Caco-2 (cell line): Measurements from ENCODE around the gene ST3GAL2. TPM values are rescaled to one million over a fixed set of nuclear protein-coding genes. Genes with fewer than 3 reads are reported as not detected.
A peak's percentile ranks its signal among the peaks of the same experiment; 100 is the strongest.

Experiments used
- BruUV-seq: library from RNA; stranded (reverse); fragments of 400-500 nt; replicated peaks from 2 replicates; lab custom pipeline; 2021; lab: Mats Ljungman, UMichigan
- CTCF ChIA-PET: fragments of 300-600 bp; sonication (Branson Sonifier 250); formaldehyde crosslinking; loops from one replicate; lab custom pipeline; 2022; ENCODE audit warnings: antibody characterized with exemption; lab: Charles Lee
- POLR2A ChIA-PET: fragments of 300-600 bp; sonication (Branson Sonifier 250); formaldehyde crosslinking; loops from one replicate; lab custom pipeline; 2022; ENCODE audit warnings: antibody characterized with exemption; lab: Charles Lee
- DNase-seq, 2 experiments: peaks; one replicate each; pipeline versions ENCODE4 v3.0.0 to v3.0.0-alpha.2; 2020 to 2022
- H3K27me3 ChIP-seq: replicated peaks from 2 replicates; pipeline ENCODE4 v1.6.0; 2011; ENCODE audit warnings: low read length; ENCODE audit not compliant: control insufficient read depth, insufficient read depth
- H3K36me3 ChIP-seq: 2 replicates; pipeline ENCODE4 v1.5.1; 2011; ENCODE audit warnings: low read length; ENCODE audit not compliant: control insufficient read depth, insufficient read depth
- H3K4me1 ChIP-seq: fragments of 250-450 bp; sonication (Bioruptor Pico); 2 replicates; pipeline ENCODE4 v1.5.1; 2020; ENCODE audit warnings: mild to moderate bottlenecking
- H3K4me3 ChIP-seq: 2 replicates; pipeline ENCODE4 v1.5.1; 2011; ENCODE audit warnings: low read depth, mild to moderate bottlenecking, control low read depth, low read length
- H3K9me3 ChIP-seq: fragments of 250-450 bp; sonication (Bioruptor Pico); 2 replicates; pipeline ENCODE4 v1.5.1; 2020; ENCODE audit warnings: mild to moderate bottlenecking, moderate library complexity
- H3K27ac Mint-ChIP-seq: one replicate; pipeline ENCODE4 v1.8.0; 2022; ENCODE audit warnings: mixed read lengths; ENCODE audit not compliant: unreplicated experiment
- H3K27me3 Mint-ChIP-seq: one replicate; pipeline ENCODE4 v1.8.0; 2022; ENCODE audit warnings: mixed read lengths; ENCODE audit not compliant: insufficient read depth, unreplicated experiment
- H3K36me3 Mint-ChIP-seq: one replicate; pipeline ENCODE4 v1.8.0; 2022; ENCODE audit warnings: mild to moderate bottlenecking, mixed read lengths; ENCODE audit not compliant: insufficient read depth, unreplicated experiment
- H3K4me1 Mint-ChIP-seq: one replicate; pipeline ENCODE4 v1.8.0; 2022; ENCODE audit warnings: low read depth, mixed read lengths; ENCODE audit not compliant: unreplicated experiment
- H3K4me3 Mint-ChIP-seq: one replicate; pipeline ENCODE4 v1.8.0; 2022; ENCODE audit warnings: mild to moderate bottlenecking, moderate library complexity, mixed read lengths; ENCODE audit not compliant: unreplicated experiment
- H3K9me3 Mint-ChIP-seq: one replicate; pipeline ENCODE4 v1.8.0; 2022; ENCODE audit warnings: mixed read lengths; ENCODE audit not compliant: unreplicated experiment
- CTCF ChIP-seq, 2 experiments: fragments of 200-600 bp in 1 of 2; IDR thresholded peaks; 1 replicate in 1 of 2; 2 replicates in 1 of 2; pipeline versions ENCODE4 v1.5.1 to v1.8.0; 2011 to 2022; ENCODE audit warnings: antibody characterized with exemption in 1 of 2, control low read depth in 1 of 2, inconsistent platforms in 1 of 2, low read depth in 1 of 2, low read length in 1 of 2, mild to moderate bottlenecking in 1 of 2, moderate library complexity in 1 of 2; ENCODE audit not compliant: insufficient read depth in 1 of 2, severe bottlenecking in 1 of 2, unreplicated experiment in 1 of 2
- intact Hi-C: fragments of 100-400 bp; cut with micrococcal nuclease; formaldehyde crosslinking; loops from one replicate; pipeline ENCODE4 v1.10.0; 2022; ENCODE audit not compliant: unreplicated experiment
- total RNA-seq: library from RNA; stranded (reverse); gene quantifications from 2 replicates; pipeline ENCODE4 v1.2.3, GENCODE V29; 2022

The ST3GAL2 gene
- total RNA-seq, 1 experiment from 2014 or later, result 31.1 TPM

- H3K36me3 ChIP-seq, result peaks cover 5% of the 10 kb centered on the region
- BruUV-seq, result no TSS peak
- Mint-ChIP-seq H3K4me1 (no peaks in the 10 kb centered on the region), H3K27ac (no peak overlapping the region), H3K36me3 (peaks cover 21% of the 10 kb centered on the region), H3K27me3 (no peaks in the 10 kb centered on the region), H3K9me3 (no peaks in the 10 kb centered on the region), H3K4me3 (no peak overlapping the region)
- H3K4me1 ChIP-seq, result peaks cover 8% of the 10 kb centered on the region
- ChIA-PET CTCF (interaction anchor here (1.0 to 1.2 kb wide), 2 partner anchors 97 to 175 kb away, joined by 3 read pairs; no protein-coding TSS in a partner anchor), POLR2A (no interaction called here)
- no peaks in the 10 kb centered on the region for H3K9me3 ChIP-seq
- no peak overlapping the region for H3K4me3 ChIP-seq
- no peak for DNase-seq
- no peak for TF ChIP-seq CTCF (IDR thresholded peaks at IDR 0.05; ENCODE audit: insufficient read depth in 1 of 2, low read depth in 1 of 2, low read length in 1 of 2, severe bottlenecking in 1 of 2, unreplicated experiment in 1 of 2)
- no peaks in the 10 kb centered on the region; the same call in 1 of the 2 replicates for H3K27me3 ChIP-seq
- intact Hi-C loops, result no loop called here
Measured at GRCh38 chr16:70478912-70479341, 40.0 kb upstream of the ST3GAL2 start.

GRCh38 chr16:70478169-70478568 lies 39.3 kb upstream of the ST3GAL2 start:
- Histone ChIP-seq H3K36me3 (peaks cover 3% of the 10 kb centered on the region), H3K9me3 (no peaks in the 10 kb centered on the region), H3K4me3 (no peak overlapping the region), H3K4me1 (peaks cover 8% of the 10 kb centered on the region), H3K27me3 (no peaks in the 10 kb centered on the region; the same call in 1 of the 2 replicates)
- Mint-ChIP-seq H3K4me3 (no peak overlapping the region), H3K27ac (no peak overlapping the region), H3K36me3 (peaks cover 17% of the 10 kb centered on the region), H3K4me1 (no peaks in the 10 kb centered on the region), H3K9me3 (no peaks in the 10 kb centered on the region), H3K27me3 (no peaks in the 10 kb centered on the region)
- ChIA-PET CTCF (interaction anchor here (1.0 to 1.2 kb wide), 2 partner anchors 97 to 176 kb away, joined by 3 read pairs; no protein-coding TSS in a partner anchor), POLR2A (no interaction called here)
- DNase-seq, result no peak
- TF ChIP-seq CTCF (IDR thresholded peaks at IDR 0.05; ENCODE audit: insufficient read depth in 1 of 2, low read depth in 1 of 2, low read length in 1 of 2, severe bottlenecking in 1 of 2, unreplicated experiment in 1 of 2), result no peak
- BruUV-seq, result no TSS peak
- intact Hi-C loops, result no loop called here

GRCh38 chr16:70476272-70477020 lies 37.5 kb upstream of the ST3GAL2 start:
- no peak for TF ChIP-seq CTCF (IDR thresholded peaks at IDR 0.05; ENCODE audit: insufficient read depth in 1 of 2, low read depth in 1 of 2, low read length in 1 of 2, severe bottlenecking in 1 of 2, unreplicated experiment in 1 of 2)
- peaks cover 17% of the 10 kb centered on the region for H3K36me3 Mint-ChIP-seq
- Histone ChIP-seq H3K27me3 (no peaks in the 10 kb centered on the region; the same call in 1 of the 2 replicates), H3K4me3 (no peak overlapping the region), H3K9me3 (no peaks in the 10 kb centered on the region), H3K4me1 (peaks cover 8% of the 10 kb centered on the region), H3K36me3 (peaks cover 3% of the 10 kb centered on the region)
- BruUV-seq, result TSS peak; percentile 10
- no peak overlapping the region for H3K4me3 Mint-ChIP-seq
- no peak for DNase-seq
- intact Hi-C loops, result no loop called here
- H3K27ac Mint-ChIP-seq, result peak overlapping the region; percentile 35
- ChIA-PET CTCF (interaction anchor here (0.9 kb wide), 1 partner anchor 82 kb away, joined by 4 read pairs; no protein-coding TSS in a partner anchor), POLR2A (interaction anchor here (0.7 kb wide), 1 partner anchor 12 kb away, joined by 3 read pairs; no protein-coding TSS in a partner anchor)
- H3K9me3 Mint-ChIP-seq, result no peaks in the 10 kb centered on the region
- no peaks in the 10 kb centered on the region for H3K27me3 Mint-ChIP-seq
- H3K4me1 Mint-ChIP-seq, result no peaks in the 10 kb centered on the region
